Activated CD8-positive, alpha-beta T cell treated with anti-CD3 and anti-CD28 coated beads, Interleukin-2, amount 10 ng/mL, durations not matched to agents 7 days and 5 days (primary cell): Measurements from ENCODE around the gene CUEDC1. TPM values are rescaled to one million over a fixed set of nuclear protein-coding genes. Genes with fewer than 3 reads are reported as not detected.
"Not testable (repeated sequence)": the region's sequence is repeated elsewhere in the genome, so short reads cannot be mapped to it uniquely, and the experiment has no call there.

Experiments
- ATAC-seq: fragments of 150-1000 bp; cut with Tn5 transposase; one replicate; pipeline ENCODE4 v1.10.0; 2021; ENCODE audit warnings: moderate library complexity
- CTCF ChIA-PET: fragments of 350-600 bp; sonication (Branson Sonifier 250); formaldehyde crosslinking; loops from one replicate; lab custom pipeline; 2021; ENCODE audit warnings: antibody characterized with exemption; lab: Charles Lee
- POLR2A ChIA-PET: fragments of 350-600 bp; sonication (Branson Sonifier 250); formaldehyde crosslinking; loops from one replicate; lab custom pipeline; 2021; ENCODE audit warnings: antibody characterized with exemption; lab: Charles Lee
- DNase-seq: peaks from one replicate; pipeline ENCODE4 v3.0.0-alpha.2; 2020
- H3K27ac Mint-ChIP-seq: one replicate; pipeline ENCODE4 v1.8.0; 2021; ENCODE audit warnings: mild to moderate bottlenecking, mixed read lengths
- H3K27me3 Mint-ChIP-seq: one replicate; pipeline ENCODE4 v1.8.0; 2021; ENCODE audit warnings: low read depth, mixed read lengths
- H3K36me3 Mint-ChIP-seq: one replicate; pipeline ENCODE4 v1.8.0; 2021; ENCODE audit warnings: low read depth, mixed read lengths
- H3K4me1 Mint-ChIP-seq: one replicate; pipeline ENCODE4 v1.8.0; 2021; ENCODE audit warnings: low read depth, mixed read lengths
- H3K4me3 Mint-ChIP-seq: one replicate; pipeline ENCODE4 v1.8.0; 2021; ENCODE audit warnings: mild to moderate bottlenecking, mixed read lengths
- H3K9me3 Mint-ChIP-seq: one replicate; pipeline ENCODE4 v1.8.0; 2022; ENCODE audit warnings: mixed read lengths; ENCODE audit not compliant: insufficient read depth
- total RNA-seq, 2 experiments: library from RNA; stranded (reverse); gene quantifications; one replicate each; pipeline ENCODE4 v1.2.3, GENCODE V29; 2021

CUEDC1 gene
- total RNA-seq, 2 experiments from 2014 or later, result 0.18 TPM; not detected in 1

DNA sequence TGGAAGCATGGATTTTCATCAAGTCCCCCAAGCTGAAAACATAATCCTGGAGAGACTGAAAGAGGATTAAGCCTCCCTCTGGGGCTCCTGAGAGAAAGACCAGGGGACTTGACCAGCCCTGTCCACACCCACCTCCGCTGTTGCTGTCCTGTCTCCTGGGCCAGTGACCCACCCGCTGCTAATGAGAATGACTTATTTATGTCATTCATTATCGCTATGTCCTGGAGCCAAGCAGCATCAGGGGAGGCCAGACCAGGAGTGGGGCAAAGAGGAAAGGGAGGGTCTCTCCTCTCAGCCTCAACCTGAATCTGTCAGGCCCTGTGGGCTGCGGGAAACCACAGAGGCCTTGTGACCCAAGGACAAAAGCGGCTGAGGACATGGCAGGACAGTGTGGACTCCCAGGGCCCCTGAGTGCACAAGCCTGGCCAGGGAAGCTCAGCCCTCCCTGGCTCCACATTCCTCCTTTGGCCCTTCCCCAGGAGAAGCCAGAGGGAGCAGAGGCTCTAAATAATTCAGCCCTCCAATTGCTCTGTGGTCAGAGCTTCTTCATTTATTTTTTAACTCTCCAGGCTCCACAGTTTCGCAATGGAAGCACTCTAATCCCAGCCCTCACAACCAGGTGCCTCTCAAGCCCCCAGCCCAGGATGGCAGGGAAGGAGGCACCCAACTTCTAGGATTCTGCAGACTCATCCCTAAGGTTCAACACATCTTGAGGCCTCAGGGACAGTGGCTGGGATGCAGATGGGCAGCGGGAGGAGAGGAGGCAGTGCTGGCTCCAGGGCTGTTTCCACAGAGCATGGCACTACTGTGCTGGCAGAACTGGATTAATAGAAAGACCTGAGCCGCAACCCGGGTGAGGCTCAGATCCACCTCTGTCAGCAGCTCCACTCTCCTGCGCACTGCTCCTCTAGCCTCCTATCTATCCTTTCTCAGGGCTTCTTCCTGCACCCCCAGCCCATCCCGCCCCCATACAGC, 19.1 kb downstream of the CUEDC1 start:
- CTCF ChIA-PET, result no interaction called here

DNA sequence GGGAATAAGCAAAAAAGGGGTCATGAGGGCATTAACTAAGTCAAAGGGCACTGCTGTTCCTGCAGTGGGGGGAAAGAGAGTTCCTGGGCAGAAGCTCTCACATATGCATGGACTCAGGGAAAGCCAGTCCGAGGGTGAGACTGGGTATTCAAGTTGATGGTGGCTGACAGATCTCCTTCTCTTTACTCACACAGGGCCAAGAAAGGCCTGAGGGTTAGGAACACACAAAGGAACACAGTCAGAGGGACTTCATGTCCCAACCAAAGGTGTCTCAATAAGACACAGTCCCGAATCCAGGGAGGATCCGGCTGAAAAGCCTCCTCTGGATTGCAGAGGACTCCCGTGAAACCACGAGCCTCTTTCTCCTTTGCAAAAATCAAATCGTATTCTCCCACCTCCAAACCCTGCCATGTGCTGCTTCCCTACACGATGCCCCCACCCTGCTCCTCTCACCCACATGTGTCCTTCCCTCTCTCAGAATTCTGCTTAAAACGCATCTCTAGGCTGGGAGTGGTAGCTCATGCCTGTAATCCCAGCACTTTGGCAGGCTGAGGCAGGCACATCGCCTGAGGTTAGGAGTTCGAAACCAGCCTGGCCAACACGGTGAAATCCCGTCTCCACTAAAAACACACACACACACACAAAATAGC, 23.6 kb downstream of the CUEDC1 start:
- Mint-ChIP-seq H3K9me3 (no peaks in the 10 kb centered on the region), H3K4me1 (no peaks in the 10 kb centered on the region), H3K27ac (no peak overlapping the region), H3K36me3 (no peaks in the 10 kb centered on the region), H3K4me3 (no peak overlapping the region), H3K27me3 (peaks cover 12% of the 10 kb centered on the region)
- CTCF ChIA-PET, result no interaction called here
- POLR2A ChIA-PET, result no interaction called here
- ATAC-seq, result no peak
- no peak for DNase-seq

More for the DNA sequence above, 19.1 kb downstream of the CUEDC1 start:
- Mint-ChIP-seq H3K27me3 (peaks cover 14% of the 10 kb centered on the region), H3K4me3 (no peak overlapping the region), H3K27ac (no peak overlapping the region), H3K36me3 (no peaks in the 10 kb centered on the region), H3K9me3 (no peaks in the 10 kb centered on the region), H3K4me1 (peaks cover 11% of the 10 kb centered on the region)
- POLR2A ChIA-PET, result no interaction called here
- DNase-seq, result no peak
- no peak for ATAC-seq

DNA sequence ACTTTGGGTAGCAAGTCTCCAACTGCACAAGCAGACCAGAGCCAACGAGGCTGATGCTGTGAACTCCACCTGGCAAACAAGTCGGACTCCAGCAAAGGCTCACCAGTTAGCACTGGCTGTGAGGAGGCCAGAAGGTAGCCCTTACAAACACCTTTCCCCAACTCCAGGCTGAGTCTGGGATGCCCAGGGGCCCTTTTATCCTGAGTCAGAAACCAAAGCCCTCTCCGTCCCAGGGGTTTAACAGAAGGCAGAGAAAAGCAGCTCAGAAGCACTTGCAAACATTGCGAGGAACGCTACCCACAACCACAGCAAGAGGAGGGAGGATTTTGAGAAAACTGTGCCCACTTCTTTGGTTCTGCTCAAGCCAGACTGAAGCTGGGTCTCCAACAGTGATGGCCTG, 25.0 kb downstream of the CUEDC1 start:
- Mint-ChIP-seq H3K27me3 (peaks cover 12% of the 10 kb centered on the region), H3K27ac (no peak overlapping the region), H3K4me1 (no peaks in the 10 kb centered on the region), H3K36me3 (no peaks in the 10 kb centered on the region), H3K9me3 (no peaks in the 10 kb centered on the region), H3K4me3 (no peak overlapping the region)
- CTCF ChIA-PET, result no interaction called here
- POLR2A ChIA-PET, result no interaction called here
- DNase-seq (no peak), ATAC-seq (no peak)

DNA sequence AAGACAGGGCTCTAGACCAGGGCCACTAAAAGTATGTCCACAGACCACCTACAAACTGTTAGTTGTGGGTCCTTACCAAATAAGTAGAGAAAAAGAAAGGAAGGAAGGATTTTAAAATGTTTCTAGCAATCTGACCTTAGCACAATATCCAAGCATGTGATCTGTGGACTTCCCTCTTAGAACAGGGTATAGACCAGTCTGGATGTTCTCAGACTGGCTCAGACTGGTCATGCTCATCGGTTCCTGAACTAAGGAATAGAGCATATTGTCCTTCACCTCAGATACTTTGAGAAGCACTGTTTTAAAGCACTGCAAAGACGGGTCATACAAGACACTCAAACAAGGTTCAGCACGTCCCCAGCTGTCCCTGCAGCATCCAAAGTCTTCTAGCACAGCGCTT, 25.8 kb downstream of the CUEDC1 start:
- Mint-ChIP-seq H3K4me1 (peaks cover 3% of the 10 kb centered on the region), H3K27me3 (peaks cover 14% of the 10 kb centered on the region), H3K27ac (no peak overlapping the region), H3K4me3 (no peak overlapping the region), H3K36me3 (no peaks in the 10 kb centered on the region), H3K9me3 (no peaks in the 10 kb centered on the region)
- POLR2A ChIA-PET, result no interaction called here
- CTCF ChIA-PET, result no interaction called here
- ATAC-seq, result no peak
- no peak for DNase-seq

DNA sequence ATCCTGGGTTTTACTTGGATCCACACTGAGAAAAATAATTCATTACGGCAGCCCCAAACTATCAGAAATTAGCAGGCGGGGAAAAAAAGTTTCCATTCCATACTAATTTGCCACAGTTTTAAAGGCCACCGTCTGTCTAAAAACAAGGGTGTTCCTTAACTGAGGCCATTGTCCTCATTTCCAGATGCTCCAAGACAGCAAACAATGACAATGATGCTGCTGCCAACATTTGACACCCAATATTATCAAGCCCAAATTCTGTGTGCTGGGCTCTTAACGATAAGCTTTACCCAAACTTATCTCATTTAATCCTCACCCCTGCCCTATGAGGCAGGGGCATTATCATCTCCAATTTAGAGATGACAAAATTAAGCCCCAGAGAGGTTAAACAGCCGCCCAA, 26.3 kb downstream of the CUEDC1 start:
- peaks cover 3% of the 10 kb centered on the region for H3K4me1 Mint-ChIP-seq
- H3K36me3 Mint-ChIP-seq, result no peaks in the 10 kb centered on the region
- DNase-seq (no peak), ATAC-seq (no peak)
- no peaks in the 10 kb centered on the region for H3K9me3 Mint-ChIP-seq
- H3K27me3 Mint-ChIP-seq, result peaks cover 14% of the 10 kb centered on the region
- no peak overlapping the region for H3K4me3 Mint-ChIP-seq
- CTCF ChIA-PET, result no interaction called here
- POLR2A ChIA-PET, result no interaction called here
- no peak overlapping the region for H3K27ac Mint-ChIP-seq

DNA sequence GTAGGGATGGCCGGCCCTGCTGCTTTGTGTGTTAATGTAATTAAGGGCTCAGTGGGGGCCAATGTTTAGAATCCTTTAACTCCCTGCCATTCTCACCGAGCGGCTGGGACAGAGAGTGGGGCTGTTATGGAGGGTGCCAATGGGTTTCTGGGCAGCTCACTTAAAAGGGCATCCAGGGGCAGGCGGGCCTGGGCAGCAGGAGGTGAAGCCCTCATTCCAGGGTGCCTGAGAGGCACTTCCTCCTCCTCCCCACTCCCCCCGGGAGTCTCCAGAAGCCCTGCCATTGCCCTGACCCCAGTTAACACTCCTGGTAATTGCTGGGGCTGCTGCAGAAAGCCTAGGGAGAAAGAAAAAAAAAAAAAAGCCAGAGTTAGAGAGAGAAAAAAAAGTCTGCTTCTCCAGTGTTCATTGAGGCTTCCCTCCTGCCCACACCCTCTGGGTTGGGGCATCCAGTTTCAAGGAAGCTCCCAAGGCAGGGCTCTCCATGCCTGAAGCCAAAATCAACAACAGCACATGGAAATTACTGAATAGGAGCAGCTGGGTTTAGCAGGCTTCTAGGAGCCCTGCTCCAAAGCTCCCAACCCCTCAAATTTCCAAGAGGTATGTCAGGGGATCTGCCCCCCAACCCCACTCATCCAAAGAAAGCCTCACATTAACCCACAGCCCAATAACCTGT, 28.0 kb downstream of the CUEDC1 start:
- Mint-ChIP-seq H3K9me3 (no peaks in the 10 kb centered on the region), H3K36me3 (no peaks in the 10 kb centered on the region), H3K4me1 (peaks cover 12% of the 10 kb centered on the region), H3K27me3 (peaks cover 18% of the 10 kb centered on the region), H3K27ac (no peak overlapping the region), H3K4me3 (no peak overlapping the region)
- DNase-seq, result no peak
- CTCF ChIA-PET, result interaction anchor here (1.1 to 1.2 kb wide), 2 partner anchors 12 to 183 kb away, joined by 3 read pairs; no protein-coding TSS in a partner anchor
- ATAC-seq, result no peak
- POLR2A ChIA-PET, result no interaction called here

DNA sequence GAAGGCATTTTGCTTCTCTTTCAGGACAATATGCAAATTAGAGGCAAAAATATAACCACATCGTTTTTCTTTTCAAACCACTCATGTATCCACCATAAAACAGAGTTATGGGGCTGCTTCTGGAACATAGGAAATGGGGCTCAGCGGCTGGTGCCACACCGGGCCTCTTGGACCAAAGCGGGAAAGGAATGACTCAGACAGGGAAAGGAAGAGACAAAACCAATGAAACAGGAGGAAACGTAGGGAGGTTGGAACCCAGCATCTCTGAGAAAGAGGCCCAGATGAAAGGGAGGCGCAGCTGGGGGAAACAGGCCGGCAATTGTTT, 28.5 kb downstream of the CUEDC1 start:
- no peak for ATAC-seq
- no peaks in the 10 kb centered on the region for H3K36me3 Mint-ChIP-seq
- CTCF ChIA-PET, result interaction anchor here (1.2 to 1.4 kb wide), 2 partner anchors 34 to 184 kb away, joined by 3 read pairs; no protein-coding TSS in a partner anchor
- H3K4me3 Mint-ChIP-seq, result no peak overlapping the region
- DNase-seq, result no peak
- H3K27me3 Mint-ChIP-seq, result peaks cover 20% of the 10 kb centered on the region
- H3K4me1 Mint-ChIP-seq, result peaks cover 12% of the 10 kb centered on the region
- POLR2A ChIA-PET, result no interaction called here
- H3K27ac Mint-ChIP-seq, result peak overlapping the region; percentile 43
- H3K9me3 Mint-ChIP-seq, result no peaks in the 10 kb centered on the region

DNA sequence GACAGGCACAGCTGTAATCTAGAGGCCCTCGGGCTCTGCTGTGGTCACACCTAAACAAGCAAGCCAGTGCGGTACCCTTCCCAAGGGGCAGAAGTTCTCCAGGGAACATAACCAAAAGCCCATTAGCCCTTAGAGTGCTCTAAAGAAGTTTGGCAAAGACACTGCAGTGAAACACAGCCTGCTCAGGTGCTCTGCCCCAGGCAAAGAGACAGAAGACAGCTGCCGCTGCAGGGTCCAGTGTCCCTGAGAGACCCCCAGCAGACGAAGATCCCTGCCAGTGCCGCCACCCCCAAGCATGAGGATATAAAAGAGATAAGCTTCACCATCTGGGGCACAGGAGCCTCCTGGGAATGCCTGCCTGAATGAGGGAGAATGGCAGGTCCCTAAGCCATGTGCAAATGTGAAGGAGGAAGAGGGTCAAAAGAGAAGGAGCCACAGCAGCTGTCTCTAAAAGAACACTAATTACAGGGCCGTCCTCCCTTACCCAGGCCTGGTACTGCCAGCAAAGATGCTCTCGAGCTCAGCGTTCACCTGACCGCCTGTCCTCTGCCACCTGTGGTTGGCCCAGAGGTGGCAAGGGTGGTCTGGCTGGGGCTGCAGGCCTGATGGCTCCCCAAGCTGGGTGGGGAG, 29.7 kb downstream of the CUEDC1 start:
- Mint-ChIP-seq H3K36me3 (no peaks in the 10 kb centered on the region), H3K27me3 (peaks cover 26% of the 10 kb centered on the region), H3K9me3 (no peaks in the 10 kb centered on the region), H3K27ac (no peak overlapping the region), H3K4me1 (peaks cover 12% of the 10 kb centered on the region), H3K4me3 (no peak overlapping the region)
- POLR2A ChIA-PET, result no interaction called here
- DNase-seq (no peak), ATAC-seq (no peak)
- CTCF ChIA-PET, result interaction anchor here (0.6 to 1.4 kb wide), 3 partner anchors 17 to 33 kb away, joined by 3 read pairs; partner anchors contain the start of gene CUEDC1

DNA sequence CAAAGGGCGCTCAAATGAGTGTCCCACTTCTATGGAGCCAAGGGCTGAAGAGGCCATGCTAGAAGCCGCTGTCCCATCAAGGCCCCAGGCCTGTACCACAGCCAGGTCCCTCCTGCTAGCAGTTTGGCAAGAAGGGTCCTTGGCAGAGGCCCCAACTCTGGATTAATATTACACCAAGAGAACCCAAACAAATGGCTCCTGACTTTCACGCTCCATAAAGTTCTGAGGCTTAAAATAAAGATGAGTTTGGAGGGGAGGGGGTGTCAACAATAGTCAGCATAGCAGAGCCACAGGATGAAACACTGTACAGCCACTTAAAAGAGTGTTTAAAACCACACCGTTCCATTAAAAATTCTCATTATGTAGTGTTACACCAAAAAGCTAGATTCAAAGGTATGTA, 30.5 kb downstream of the CUEDC1 start:
- Mint-ChIP-seq H3K27ac (no peak overlapping the region), H3K36me3 (no peaks in the 10 kb centered on the region), H3K9me3 (no peaks in the 10 kb centered on the region), H3K27me3 (peaks cover 26% of the 10 kb centered on the region), H3K4me1 (peaks cover 12% of the 10 kb centered on the region), H3K4me3 (no peak overlapping the region)
- ATAC-seq, result no peak
- no peak for DNase-seq
- POLR2A ChIA-PET, result no interaction called here
- CTCF ChIA-PET, result interaction anchor here (0.8 kb wide), 1 partner anchor 31 kb away, joined by 3 read pairs; the partner anchor contains the start of gene CUEDC1

DNA sequence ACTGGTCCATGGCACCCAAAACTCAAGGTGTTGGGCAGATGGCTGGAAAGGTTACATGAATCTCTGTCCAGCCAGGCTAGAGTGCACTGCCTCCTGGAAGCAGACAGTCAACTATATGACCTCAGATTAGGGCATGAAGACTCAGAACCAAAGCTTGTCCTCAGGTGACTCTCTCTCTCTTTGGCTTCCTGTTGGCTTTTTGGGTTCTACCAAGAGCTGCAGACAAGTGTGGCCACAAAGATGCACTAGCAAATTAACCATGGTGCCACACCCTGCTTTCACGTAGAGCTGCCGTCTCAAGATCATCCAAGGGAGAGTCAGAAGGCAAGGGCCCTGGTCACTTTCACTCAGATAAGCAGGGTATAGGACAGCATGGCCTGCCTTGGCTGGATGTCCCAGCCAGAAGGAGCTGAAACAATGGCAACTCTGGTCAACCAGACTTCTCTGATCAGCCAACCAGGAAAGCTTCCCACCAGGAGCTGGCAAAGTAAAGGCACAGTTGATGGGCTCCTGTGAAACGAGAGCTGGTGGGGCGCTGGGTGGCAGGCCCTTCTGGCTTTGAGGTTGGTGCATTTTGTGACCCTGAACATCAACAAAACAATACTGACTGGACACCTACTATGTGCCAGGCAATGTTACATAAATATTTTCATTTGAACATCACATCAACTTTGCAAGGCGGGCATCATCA, 31.9 kb downstream of the CUEDC1 start:
- peaks cover 12% of the 10 kb centered on the region for H3K4me1 Mint-ChIP-seq
- ATAC-seq (no peak), DNase-seq (no peak)
- H3K27ac Mint-ChIP-seq, result no peak overlapping the region
- no peak overlapping the region for H3K4me3 Mint-ChIP-seq
- H3K27me3 Mint-ChIP-seq, result peaks cover 21% of the 10 kb centered on the region
- no peaks in the 10 kb centered on the region for H3K9me3 Mint-ChIP-seq
- H3K36me3 Mint-ChIP-seq, result no peaks in the 10 kb centered on the region
- ChIA-PET CTCF (interaction anchor here (0.6 to 1.5 kb wide), 3 partner anchors 32 to 76 kb away, joined by 3 to 4 read pairs (median 3); partner anchors contain the start of gene CUEDC1), POLR2A (interaction anchor here (0.8 kb wide), 1 partner anchor 66 kb away, joined by 3 read pairs; no protein-coding TSS in a partner anchor)

DNA sequence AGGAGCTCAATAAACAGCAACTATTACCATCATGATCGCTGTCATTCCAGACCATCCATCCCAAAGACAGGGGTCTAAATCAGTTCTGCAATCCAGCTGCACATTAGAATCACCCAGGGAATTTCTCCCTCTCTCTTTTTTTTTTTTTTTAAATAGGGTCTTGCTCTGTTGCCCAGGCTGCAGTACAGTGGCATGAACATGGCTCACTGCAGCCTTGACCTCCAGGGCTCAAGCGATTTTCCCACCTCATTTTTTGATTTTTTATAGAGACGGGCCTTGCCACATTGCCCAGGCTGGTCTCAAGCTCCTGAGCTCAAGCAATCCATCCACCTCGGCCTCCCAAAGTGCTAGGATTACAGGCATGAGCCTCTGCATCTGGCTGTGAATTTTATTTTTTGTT, 32.5 kb downstream of the CUEDC1 start:
- CTCF ChIA-PET, result interaction anchor here (0.9 to 1.5 kb wide), 2 partner anchors 33 to 77 kb away, joined by 3 to 4 read pairs; partner anchors contain the start of gene CUEDC1
- Mint-ChIP-seq H3K4me1 (peaks cover 12% of the 10 kb centered on the region), H3K27me3 (peaks cover 21% of the 10 kb centered on the region)
- ATAC-seq, H3K9me3 Mint-ChIP-seq, POLR2A ChIA-PET, H3K4me3 Mint-ChIP-seq, DNase-seq, H3K36me3 Mint-ChIP-seq, H3K27ac Mint-ChIP-seq: not testable (repeated sequence)
